GM21390 (cell line): ENCODE measurements around the gene STAM2.
"Not testable (repeated sequence)": the region's sequence is repeated elsewhere in the genome, so short reads cannot be mapped to it uniquely, and the experiment has no call there.

ENCODE experiments used
- ATAC-seq: cut with Tn5 transposase; IDR thresholded peaks from one replicate; pipeline ENCODE4 v1.9.1; 2021; ENCODE audit not compliant: unreplicated experiment

STAM2 gene

DNA sequence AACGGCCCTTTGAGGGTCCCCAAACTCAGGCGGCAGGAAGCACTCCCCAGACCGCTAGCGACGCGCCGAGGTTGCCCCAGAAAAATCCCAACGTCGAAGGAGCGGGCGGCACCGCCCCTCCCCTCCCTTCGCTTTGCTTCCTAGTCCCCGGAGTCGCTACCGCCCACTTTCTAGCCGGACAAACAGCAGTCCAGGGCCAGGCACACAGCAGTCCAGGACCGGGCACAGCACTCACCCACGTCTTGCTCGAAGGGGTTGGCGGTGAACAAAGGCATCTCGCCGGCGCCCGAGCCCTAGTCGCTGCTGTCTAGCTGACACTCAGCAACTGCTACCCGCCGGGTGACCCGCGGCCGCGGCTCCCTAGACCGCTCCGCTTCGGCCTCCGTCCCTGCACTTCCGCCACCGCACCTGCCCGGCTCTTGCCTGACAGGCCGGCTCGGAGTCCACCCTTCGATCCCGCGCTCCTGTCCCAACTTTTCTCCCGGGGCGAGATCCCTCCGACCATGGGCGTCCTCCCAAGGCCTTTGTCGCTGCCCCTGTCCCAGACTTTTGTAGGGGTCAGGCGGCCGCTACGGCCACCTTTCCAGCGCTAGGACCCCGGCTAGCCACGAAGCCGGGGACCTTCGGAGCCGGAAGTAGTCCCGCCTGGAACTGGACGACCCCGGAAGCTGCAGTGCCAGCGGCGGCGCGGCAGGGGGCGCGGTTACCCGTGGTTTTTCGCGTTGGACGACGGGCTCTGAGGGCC is at the start of gene STAM2:
Gene STAM2 (minus strand): TSS at position 396 of the 745 bp plus-strand sequence. CDS start 121 bp downstream, at position 275.
- peak; percentile 80 for ATAC-seq

DNA sequence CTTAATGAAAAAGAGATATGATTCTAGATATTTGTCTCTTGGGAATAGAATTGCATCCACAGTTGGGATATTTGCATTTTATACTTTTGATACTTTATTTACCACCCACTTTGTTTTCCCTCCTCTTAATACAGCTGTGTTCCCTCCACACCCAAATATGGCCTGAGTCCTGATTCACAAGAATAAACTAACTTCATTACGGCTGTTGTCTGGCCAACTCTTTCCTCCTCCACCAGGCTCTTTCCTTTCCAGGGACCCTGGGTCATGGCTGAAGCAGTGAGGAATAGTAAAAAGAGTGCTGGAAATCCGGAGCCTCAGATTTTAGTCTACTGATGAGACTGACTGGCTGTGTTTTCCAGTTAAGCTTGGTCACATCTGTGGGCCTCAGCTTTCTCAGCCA is 48.4 kb upstream of the STAM2 start:
- ATAC-seq: no peak

DNA sequence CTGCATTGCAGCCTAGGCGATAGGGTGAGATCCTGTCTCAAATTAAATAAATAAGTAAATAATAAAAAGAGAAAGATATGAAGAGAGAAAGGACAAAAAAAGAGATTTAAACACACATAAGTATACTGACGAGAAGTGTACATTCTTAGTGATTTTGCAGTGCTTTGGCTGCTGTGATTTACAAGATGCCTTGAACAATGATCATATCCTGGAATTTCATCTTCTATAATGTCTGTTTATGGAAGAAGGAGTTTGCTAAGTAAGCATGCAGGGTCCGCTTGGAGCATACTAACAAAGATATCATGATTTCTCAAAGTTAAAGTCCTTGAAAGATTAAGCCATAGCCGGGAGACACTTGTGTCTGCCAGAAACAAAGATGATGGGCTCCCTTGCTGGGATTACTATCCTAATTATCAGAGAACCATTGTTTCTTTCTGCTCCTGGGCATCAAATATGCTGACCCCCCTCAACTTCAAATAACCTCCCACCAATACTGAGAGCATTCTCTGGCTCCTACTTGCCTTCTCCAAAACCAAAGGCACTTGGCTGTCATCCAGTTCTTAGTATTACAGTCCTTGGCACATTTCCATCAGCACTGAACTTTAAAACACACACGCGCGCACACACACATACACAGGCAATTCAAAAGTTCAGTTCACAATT is 47.5 kb upstream of the STAM2 start:
- no peak for ATAC-seq

DNA sequence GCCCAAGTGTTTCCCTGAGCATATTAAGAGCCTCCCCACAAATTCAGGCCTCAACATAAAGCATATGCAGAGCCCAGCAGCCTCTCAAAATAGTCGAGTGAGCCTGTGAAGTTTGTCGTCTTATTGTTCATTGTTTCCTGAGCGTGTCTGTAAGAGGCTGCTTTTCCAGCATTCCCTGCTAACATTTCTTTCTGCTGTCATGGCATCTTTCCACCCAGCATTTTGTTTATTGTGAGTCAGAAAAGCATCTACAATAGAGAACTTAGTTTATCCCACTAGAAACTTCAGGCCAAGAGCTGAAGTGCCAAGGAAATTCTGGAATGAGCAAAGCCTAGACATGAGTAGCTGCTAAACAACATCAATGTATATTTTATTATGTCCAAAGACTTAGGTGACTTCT is 46.3 kb upstream of the STAM2 start:
- ATAC-seq: no peak

DNA sequence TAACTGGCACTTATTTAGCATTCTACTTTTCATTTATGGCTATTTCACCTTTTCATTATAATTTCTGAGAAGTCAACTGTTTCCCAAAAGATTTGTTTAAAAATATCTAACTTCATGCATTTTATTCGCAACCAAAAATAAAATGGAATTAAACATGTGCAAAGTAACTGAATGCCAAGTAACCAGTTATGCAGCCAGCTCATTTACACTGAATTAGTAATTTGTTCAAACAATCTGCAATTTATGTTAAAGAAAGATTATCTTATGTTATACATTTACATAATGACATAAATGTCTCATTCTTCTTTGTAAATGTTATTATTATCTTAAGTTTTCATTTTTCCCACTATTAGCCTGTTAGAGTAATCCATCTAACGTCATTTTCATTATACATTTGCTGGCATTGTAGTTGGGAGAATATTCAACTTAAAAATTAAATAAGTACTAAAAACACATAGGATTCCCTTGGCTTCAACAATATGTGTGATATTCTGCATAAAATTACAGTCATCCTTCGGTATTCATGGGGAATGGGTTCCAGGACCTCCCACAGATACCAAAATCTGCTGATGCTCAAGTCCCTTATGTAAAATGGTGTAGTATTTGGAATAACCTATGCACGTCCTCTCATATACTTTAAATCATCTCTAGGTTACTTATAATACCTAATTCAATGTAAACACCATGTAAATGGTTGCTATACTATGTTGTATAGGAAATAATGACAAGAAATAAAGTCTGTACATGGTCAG is 43.7 kb upstream of the STAM2 start:
- no peak for ATAC-seq

DNA sequence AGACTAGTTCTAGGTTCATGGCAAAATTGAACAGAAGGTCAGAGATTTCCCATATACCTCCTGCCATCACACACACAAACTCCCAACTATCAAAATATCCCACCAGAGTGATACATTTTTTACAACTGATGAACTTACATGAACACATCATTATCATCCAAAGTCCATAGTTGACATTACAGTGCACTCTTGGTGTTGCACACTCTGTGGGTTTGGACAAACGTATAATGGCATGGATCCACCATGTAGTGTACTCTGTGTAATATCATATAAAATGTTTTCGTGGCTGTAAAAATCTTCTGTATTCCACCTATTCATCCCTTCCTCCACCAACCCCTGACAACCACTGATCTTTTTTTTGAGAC is 25.9 kb upstream of the STAM2 start:
- ATAC-seq: no peak

DNA sequence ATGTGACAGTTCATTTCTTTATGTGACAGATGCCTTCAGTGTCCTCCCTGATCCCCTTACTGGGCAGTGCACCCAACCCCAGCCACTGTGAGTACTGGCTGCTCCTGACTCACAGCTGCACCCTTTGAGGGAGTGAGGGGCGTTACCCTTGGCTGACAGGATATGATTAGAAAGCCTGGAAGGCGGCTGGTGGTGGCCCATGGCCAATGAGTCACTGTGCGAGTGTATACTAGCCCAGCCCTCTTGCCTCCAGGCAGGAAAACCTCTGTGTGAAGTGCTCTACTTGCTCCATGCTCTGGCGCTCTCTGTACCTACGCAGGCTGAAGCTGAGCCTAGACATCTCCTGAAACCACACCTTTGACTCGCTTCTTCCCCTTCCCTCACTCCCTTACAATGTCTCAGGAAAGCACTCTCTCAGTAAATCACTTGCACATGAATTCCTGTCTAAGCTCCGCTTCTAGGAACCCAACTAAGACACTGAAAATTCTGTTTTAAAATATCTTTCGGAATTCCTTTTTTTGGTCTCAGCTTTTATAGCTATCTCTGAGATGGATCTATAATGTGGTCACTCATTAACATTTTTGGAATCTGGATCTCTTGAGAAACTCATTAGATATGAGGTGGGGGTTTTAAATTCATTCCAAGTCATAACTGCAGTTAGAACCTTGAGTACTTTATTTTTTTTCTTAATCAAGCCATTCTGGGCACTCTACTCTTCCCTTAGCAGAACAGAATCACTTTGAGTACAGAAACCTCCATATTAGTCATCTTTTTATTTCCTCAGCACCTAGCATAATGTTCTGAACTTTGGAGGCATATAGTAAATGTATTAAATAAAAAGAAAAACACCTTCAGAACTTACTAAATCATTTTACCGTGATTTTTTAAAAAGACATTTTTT is 25.3 kb upstream of the STAM2 start:
- ATAC-seq: no peak

DNA sequence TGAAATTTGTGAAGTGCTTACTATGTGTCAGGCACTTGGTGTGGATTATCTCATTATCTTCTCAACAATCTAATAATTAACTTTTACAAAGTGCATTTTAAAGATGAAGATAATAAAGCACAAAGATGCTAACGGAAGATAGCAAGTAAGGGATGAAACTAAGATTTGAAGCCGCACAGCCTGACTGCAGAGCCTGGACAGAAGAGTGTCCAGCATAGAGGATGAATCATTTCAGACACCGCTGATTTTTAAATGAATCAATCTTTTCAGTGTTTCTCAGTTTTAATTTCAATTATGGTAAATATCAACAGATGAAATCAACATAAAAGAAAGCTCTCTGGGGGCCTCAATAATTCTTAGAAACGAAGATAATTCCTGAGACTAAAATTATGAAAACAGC is 24.5 kb upstream of the STAM2 start:
- ATAC-seq: no peak

DNA sequence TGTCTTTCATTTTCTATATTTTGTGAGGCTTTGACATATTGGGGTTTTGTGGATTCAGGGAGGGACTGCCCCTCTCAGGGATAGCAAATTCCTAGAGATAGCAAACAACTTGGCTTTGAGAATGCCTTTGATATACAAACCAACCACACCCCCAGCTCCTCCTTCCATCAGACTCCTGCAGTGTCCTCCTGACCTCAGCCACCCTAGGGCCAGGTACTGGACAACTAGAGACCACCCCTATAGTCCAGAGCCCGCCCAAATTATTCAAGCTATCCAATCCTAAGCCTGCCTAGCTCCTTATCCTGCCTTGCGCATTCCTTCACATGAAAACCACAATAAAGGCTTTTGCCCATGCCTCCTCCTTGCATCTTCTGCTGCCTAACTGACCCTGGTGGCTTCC is 22.9 kb upstream of the STAM2 start:
- no peak for ATAC-seq

DNA sequence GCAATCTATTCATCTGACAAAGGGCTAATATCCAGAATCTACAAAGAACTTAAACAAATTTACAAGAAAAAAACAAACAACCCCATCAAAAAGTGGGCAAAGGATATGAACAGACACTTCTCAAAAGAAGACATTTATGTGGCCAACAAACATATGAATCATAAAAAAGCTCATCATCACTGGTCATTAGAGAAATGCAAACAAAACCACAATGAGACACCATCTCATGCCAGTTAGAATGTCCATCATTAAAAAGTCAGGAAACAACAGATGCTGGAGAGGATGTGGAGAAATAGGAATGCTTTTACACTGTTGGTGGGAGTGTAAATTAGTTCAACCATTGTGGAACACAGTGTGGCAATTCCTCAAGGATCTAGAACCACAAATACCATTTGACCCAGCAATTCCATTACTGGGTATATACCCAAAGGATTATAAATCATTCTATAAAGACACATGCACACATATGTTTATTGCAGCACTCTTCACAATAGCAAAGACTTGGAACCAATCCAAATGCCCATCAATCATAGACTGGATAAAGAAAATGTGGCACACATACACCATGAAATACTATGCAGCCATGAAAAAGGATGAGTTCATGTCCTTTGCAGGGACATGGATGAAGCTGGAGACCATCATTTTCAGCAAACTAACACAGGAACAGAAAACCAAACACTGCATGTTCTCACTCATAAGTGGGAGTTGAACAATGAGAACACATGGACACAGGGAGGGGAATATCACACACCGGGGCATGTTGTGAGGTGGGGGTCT is 22.1 kb upstream of the STAM2 start:
- ATAC-seq: not testable (repeated sequence)

DNA sequence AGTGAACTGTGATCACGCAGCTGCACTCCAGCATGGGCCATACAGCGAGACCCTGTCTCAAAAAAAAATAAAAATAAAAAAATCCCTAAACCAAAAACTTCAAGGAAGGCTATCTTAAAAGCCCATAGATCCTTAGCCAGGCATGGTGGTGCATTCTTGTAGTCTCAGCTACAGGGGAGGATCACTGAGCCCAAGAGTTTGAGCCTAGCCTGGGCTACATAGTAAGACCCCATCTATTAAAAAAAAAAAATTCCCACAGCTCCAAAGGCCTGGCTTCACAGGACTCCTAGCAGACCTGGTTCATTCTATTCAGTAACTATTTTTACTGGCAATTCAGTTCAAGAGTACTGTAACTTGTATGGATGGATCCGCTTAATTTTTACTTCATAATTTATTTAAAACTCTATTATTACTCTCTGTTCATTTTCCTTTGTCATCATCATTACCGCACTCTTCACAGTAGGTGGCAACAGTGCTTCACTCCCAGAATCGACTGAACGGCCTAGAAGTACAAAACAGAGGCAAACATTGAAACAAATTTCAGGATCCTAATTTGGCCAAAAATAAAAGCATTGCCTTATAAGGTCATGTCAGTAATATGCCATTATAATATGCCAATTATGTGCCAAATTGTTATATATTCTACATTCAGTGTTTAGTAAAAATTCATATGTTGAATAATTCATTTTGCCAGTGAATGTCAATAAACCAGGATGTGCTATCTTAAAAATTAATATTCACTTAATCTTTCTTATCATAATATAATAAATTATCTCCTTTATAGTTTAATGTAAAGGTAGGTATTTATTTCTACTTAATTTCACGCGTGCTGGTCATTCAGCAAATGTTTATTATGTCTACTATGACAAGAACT is 14.3 kb upstream of the STAM2 start:
- no peak for ATAC-seq

DNA sequence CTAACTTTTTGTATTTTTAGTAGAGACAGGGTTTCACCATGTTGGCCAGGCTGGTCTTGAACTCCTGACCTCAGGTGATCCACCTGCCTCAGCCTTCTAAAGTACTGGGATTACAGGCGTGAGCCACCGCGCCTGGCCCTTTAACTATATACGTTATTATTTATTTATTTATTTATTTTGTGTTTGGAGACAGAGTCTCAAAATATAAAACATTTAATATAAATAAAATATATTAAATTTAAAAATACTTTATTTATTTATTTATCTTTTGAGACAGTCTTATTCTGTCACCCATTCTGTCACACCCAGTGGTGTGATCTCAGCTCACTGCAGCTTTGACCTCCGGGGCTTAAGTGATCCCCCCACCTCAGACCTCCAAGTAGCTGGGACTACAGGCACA is 11.2 kb upstream of the STAM2 start:
- not testable (repeated sequence) for ATAC-seq

DNA sequence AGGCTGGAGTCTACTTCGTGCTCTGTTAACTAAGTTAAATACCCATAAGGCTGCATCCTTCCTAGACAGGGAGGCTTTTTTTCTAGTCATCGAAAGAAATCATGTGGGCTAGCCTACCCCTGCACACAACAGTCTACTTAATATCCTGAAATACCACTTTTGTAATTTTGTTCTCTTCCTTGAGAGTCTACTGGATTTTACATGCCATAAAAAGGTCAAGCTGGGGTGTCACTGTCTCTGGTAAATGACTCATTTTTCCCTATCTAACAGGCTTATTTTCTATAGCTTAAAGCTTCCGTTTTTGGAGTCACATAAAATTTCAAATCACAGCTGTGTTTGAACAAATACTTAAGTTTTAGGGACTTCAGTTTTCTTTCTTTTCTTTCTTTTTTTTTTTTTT is 10.7 kb upstream of the STAM2 start:
- ATAC-seq: no peak

DNA sequence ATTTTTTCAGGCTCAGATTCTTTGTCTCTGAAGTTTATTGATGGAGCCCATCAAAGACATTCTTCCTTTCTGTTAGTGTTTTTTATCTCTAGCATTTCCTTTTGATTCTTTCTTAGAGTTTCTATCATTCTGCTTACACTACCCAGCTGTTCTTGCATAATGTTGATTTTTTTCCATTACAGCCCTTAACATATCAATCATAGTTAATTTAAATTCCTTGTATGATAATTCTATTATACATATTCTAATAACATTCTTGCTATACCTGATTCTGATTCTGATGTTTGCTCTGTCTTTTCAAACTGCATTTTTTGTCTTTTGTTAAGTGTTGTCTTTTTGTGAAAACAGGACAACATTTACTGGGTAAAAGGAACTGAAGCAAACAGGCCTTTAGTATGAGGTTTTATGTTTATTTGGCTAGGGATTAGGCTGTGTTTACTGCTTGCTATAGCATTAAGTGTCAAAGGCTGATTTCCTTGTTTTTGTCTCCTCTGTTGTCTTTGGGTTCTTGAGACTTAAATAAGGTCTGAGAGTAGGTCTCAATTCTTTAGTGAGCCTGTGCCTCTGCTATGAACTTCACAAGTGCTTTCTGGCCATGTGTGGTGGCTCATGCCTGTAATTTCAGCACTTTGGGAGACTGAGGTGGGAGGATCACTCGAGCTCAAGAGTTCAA is 8.0 kb upstream of the STAM2 start:
- ATAC-seq: no peak

DNA sequence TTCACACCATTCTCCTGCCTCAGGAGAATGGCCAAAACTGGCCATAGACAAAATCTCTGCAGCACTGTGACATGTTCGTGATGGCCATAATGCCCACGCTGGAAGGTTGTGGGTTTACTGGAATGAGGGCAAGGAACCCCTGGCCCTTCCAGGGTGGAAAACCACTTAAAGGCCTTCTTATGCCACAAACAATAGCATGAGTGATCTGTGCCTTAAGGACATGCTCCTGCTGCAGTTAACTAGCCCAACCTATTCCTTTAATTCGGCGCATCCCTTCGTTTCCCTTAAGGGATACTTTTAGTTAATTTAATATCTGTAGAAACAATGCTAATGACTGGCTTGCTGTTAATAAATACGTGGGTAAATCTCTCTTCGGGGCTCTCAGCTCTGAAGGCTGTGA is 2.1 kb upstream of the STAM2 start:
- ATAC-seq: not testable (repeated sequence)

DNA sequence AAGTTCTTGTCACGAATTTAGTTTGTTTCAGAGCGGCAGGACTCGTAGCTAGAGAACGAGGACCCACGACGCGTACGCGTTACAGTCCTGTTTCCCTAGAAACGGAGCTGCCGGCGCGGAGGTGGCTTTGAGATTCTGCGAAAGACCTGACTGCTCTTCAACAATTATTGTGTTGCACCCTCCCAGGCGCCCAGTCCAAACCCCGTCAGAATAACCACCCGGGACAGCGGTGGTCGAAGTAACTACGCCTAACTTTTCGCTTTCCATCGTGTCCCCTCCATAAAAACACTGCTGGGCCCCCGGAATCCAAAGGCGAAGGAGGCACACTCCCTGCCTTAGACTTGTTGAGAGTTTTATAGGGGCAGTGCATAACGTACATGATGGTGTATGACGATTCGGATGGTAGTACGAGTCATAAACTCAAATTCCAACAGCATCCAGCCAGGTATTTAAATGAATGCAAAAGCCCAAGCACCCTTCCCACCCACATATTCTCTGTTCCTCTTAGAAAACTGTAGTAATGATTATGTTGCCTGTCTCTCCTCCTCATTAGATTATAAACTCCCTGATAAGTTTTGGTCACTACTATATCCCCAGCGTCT is 651 bp upstream of the STAM2 start:
- ATAC-seq: peak; percentile 14

DNA sequence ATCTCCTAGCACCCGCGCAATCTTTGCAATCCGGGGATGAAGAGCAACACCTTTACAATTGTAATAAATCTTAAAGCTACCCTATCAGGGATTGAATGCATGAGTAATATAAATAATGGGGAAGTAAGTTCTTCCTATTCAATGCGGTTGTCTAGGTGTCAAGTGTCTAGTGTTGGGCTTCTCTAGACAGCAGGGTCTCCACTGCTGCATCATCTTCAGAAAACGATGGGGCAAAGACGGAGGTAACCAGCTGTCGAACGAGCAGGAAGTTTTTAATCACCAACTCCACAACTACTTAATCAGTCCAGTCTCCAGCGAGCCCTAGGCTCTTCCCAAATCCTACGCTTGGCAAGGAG is 573 bp downstream of the STAM2 start:
- peak; percentile 26 for ATAC-seq

DNA sequence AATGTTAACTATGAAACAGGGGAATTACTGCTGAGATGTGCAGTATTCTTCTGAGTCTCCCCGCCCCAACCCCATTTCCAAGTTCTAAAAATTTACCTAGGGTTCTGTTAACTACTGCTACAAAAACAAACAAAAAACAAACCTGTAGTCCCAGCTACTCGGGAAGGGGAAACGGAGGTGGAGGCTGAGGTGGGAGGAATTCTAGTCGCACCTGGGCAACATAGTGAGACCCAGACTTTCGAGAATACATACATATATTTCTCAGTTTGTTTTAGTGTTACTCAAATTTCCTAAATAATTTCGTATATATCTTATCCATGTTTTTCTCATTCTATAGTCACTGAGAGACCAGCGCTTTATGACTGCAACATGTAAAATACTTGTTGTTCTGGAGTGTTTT is 989 bp downstream of the STAM2 start:
- ATAC-seq: no peak
